ENCODE data around the gene PGM1. TPM values are rescaled to one million over a fixed set of nuclear protein-coding genes. Genes with fewer than 3 reads are reported as not detected.
A peak's percentile ranks its signal among the peaks of the same experiment; 100 is the strongest.

The PGM1 gene
- total and polyA plus RNA-seq, 2 of the 13 experiments (the other 11 are each of a cell fraction or from before 2014, with no cell fraction given), result 51.6 to 105 TPM

GRCh38 chr1:63640633-63641567, 47.7 kb downstream of the PGM1 start (continued):
- TF ChIP-seq ZHX1 (CRISPR knock-in tag; IDR thresholded peaks at IDR 0.05; ENCODE audit: low read depth) (no peak), ATF1 (CRISPR knock-in tag; IDR thresholded peaks at IDR 0.05) (peak; percentile 46; the same call in 1 of the 2 replicates), ZBTB14 (CRISPR knock-in tag; IDR thresholded peaks at IDR 0.05) (no peak), ZNF784 (CRISPR knock-in tag; IDR thresholded peaks at IDR 0.05; ENCODE audit: borderline replicate concordance) (no peak), ATF2 (CRISPR knock-in tag; IDR thresholded peaks at IDR 0.05) (peak; percentile 40), CENPBD1 (CRISPR knock-in tag; IDR thresholded peaks at IDR 0.05; ENCODE audit: borderline replicate concordance, low read depth) (no peak), CEBPG (CRISPR knock-in tag; IDR thresholded peaks at IDR 0.05) (peak; percentile 88), PATZ1 (CRISPR knock-in tag; IDR thresholded peaks at IDR 0.05) (peak; percentile 38; the same call in 1 of the 2 replicates), ZNF407 (CRISPR knock-in tag; IDR thresholded peaks at IDR 0.05; ENCODE audit: not compliant biosample characterization) (no peak)

All from HepG2 (cell line).